Osteoblast (primary cell): ENCODE results near the gene SH3D21. TPM values are rescaled to one million over a fixed set of nuclear protein-coding genes. Genes with fewer than 3 reads are reported as not detected.
A peak's percentile ranks its signal among the peaks of the same experiment; 100 is the strongest.

Source experiments
- DNase-seq: peaks from one replicate; pipeline ENCODE4 v3.0.0; 2011; ENCODE audit warnings: low spot score, mixed read lengths; ENCODE audit not compliant: insufficient read length; ENCODE audit errors: missing footprints
- H2AFZ ChIP-seq: 2 replicates; pipeline ENCODE4 v1.6.0; 2011; ENCODE audit warnings: mild to moderate bottlenecking, low read length
- H3K27ac ChIP-seq: 2 replicates; pipeline ENCODE4 v1.5.1; 2011; ENCODE audit warnings: mild to moderate bottlenecking, low read depth, low read length, moderate library complexity
- H3K27me3 ChIP-seq: 2 replicates; pipeline ENCODE4 v1.6.0; 2012; ENCODE audit warnings: mild to moderate bottlenecking, control low read depth, inconsistent platforms, low read length, moderate library complexity; ENCODE audit not compliant: insufficient read depth
- H3K36me3 ChIP-seq: 2 replicates; pipeline ENCODE4 v1.5.1; 2011; ENCODE audit warnings: mild to moderate bottlenecking, low read length, control low read depth, moderate library complexity; ENCODE audit not compliant: insufficient read depth
- H3K4me1 ChIP-seq: 2 replicates; pipeline ENCODE4 v1.5.1; 2011; ENCODE audit warnings: mild to moderate bottlenecking, low read length, control low read depth, moderate library complexity; ENCODE audit not compliant: insufficient read depth
- H3K4me2 ChIP-seq: 2 replicates; pipeline ENCODE4 v1.6.0; 2011; ENCODE audit warnings: mild to moderate bottlenecking, low read length; ENCODE audit not compliant: insufficient read depth
- H3K4me3 ChIP-seq: fragments of 200-600 bp; sonication (generic); 3 replicates; pipeline ENCODE4 v1.5.1; 2012; ENCODE audit warnings: mild to moderate bottlenecking, low read length, inconsistent platforms; ENCODE audit not compliant: insufficient read depth
- H3K79me2 ChIP-seq: 2 replicates; pipeline ENCODE4 v1.6.0; 2012; ENCODE audit warnings: mild to moderate bottlenecking, low read length, control low read depth, inconsistent platforms; ENCODE audit not compliant: insufficient read depth
- H3K9me3 ChIP-seq: 2 replicates; pipeline ENCODE4 v1.5.1; 2011; ENCODE audit warnings: low read depth, low read length, control low read depth
- H4K20me1 ChIP-seq: 2 replicates; pipeline ENCODE4 v1.6.0; 2012; ENCODE audit warnings: mild to moderate bottlenecking, low read length, control low read depth; ENCODE audit not compliant: insufficient read depth
- total RNA-seq: library from RNA; depleted of rRNA; stranded (reverse); fragments of >200 nt; gene quantifications from 2 replicates; pipeline ENCODE4 v1.2.3, GENCODE V29; 2012
- TF ChIP-seq, protein P1 (sequence below): IDR thresholded peaks from 2 replicates; pipeline ENCODE4 v1.5.1; 2011; ENCODE audit warnings: mild to moderate bottlenecking, low read depth, low read length, moderate library complexity; ENCODE audit errors: extremely low read depth

Gene SH3D21
- total RNA-seq, 1 donor: 2.2 TPM

DNA sequence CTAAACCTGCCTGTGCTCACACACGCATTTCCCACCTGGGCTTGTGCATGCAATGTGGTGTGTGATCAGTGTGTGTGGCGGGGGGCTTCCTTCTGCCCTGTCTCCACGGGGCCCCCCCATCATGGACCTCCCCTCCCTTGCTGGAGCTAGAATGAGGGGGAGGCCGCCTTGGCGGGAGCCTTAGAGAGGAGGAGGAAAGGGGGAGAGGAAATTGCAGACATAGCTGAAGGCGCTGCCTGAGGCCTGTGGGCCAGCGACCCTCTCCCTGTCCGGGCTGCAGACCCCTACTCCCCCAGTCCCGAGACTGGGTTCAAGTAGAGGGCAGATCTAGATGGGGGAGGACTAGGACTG is 18.2 kb downstream of the SH3D21 start:
- no peak overlapping the region for H3K4me3 ChIP-seq
- TF ChIP-seq, protein P1, sequence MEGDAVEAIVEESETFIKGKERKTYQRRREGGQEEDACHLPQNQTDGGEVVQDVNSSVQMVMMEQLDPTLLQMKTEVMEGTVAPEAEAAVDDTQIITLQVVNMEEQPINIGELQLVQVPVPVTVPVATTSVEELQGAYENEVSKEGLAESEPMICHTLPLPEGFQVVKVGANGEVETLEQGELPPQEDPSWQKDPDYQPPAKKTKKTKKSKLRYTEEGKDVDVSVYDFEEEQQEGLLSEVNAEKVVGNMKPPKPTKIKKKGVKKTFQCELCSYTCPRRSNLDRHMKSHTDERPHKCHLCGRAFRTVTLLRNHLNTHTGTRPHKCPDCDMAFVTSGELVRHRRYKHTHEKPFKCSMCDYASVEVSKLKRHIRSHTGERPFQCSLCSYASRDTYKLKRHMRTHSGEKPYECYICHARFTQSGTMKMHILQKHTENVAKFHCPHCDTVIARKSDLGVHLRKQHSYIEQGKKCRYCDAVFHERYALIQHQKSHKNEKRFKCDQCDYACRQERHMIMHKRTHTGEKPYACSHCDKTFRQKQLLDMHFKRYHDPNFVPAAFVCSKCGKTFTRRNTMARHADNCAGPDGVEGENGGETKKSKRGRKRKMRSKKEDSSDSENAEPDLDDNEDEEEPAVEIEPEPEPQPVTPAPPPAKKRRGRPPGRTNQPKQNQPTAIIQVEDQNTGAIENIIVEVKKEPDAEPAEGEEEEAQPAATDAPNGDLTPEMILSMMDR: no peak
- H3K27me3 ChIP-seq: no peaks in the 10 kb centered on the region
- H3K36me3 ChIP-seq: peaks cover 8% of the 10 kb centered on the region
- no peak overlapping the region for H2AFZ ChIP-seq
- H3K9me3 ChIP-seq: no peaks in the 10 kb centered on the region
- peaks cover 8% of the 10 kb centered on the region for H4K20me1 ChIP-seq
- no peak for DNase-seq
- H3K79me2 ChIP-seq: peaks cover 10% of the 10 kb centered on the region
- no peak overlapping the region for H3K4me2 ChIP-seq
- peaks cover 16% of the 10 kb centered on the region for H3K4me1 ChIP-seq
- H3K27ac ChIP-seq: no peak overlapping the region

DNA sequence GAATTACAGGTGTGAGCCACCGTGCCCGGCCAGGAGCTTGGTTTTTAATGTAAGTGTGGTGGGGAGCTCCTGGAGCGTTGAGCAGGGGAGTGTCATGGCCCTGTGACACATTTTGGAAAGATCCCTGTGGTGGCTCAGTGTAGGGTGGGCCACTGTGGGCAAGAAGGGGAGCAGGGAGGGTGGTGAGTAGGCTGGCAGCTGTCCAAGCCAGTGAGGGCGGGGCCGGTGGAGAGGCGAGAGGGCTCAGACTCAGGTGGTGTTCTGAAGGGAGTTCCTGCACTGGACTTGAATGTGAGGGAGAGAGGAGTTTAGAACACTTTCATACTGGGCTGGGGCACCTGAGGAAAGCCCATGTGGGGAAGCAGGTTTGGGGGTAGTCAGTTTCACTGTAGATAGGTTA is 20.3 kb downstream of the SH3D21 start:
- TF ChIP-seq, protein P1: no peak
- Histone ChIP-seq H3K36me3 (peaks cover 6% of the 10 kb centered on the region), H3K79me2 (peaks cover 9% of the 10 kb centered on the region), H3K4me3 (no peak overlapping the region), H3K4me1 (peaks cover 12% of the 10 kb centered on the region), H3K4me2 (no peak overlapping the region), H3K9me3 (no peaks in the 10 kb centered on the region), H2AFZ (no peak overlapping the region), H3K27ac (no peak overlapping the region), H3K27me3 (no peaks in the 10 kb centered on the region), H4K20me1 (peaks cover 7% of the 10 kb centered on the region)
- DNase-seq: no peak

DNA sequence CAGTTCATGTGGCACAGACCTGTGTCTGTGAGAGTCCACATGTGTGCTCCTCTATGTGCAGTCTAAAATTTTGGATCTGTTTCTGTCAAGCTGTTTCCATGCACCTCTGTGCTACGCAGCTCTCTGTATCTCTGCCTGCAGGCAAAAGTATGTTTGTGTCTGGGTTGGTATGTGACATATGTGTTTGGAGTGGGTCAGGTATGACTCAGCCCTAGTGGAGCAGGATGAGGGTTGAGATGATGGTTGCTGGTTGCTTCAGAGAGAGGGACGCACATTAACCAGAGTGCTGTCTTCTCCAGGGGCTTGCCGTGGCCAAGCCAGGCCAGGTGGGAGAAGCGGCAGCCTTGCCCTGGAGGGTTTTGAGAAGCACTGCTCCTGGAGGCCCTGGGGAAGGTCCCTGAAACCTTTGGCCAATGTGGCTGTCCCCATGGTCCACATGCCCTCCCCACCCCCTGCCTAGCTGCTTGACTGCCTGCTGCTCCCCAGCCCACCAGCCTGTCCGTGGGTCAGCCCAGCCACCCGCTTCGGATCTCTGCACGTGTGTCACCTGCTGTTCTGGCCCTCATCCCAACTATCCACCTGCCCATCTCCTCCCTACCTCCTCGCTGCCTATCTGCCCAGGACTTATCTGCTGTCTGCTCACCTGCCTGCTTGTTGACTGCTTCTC is 21.4 kb downstream of the SH3D21 start:
- no peak overlapping the region for H3K4me2 ChIP-seq
- H3K9me3 ChIP-seq: no peaks in the 10 kb centered on the region
- no peaks in the 10 kb centered on the region for H4K20me1 ChIP-seq
- peaks cover 4% of the 10 kb centered on the region for H3K4me1 ChIP-seq
- no peaks in the 10 kb centered on the region for H3K79me2 ChIP-seq
- H3K27me3 ChIP-seq: no peaks in the 10 kb centered on the region
- H3K36me3 ChIP-seq: no peaks in the 10 kb centered on the region
- TF ChIP-seq, protein P1: no peak
- no peak overlapping the region for H2AFZ ChIP-seq
- no peak overlapping the region for H3K4me3 ChIP-seq
- no peak overlapping the region for H3K27ac ChIP-seq
- DNase-seq: peak; percentile 89

DNA sequence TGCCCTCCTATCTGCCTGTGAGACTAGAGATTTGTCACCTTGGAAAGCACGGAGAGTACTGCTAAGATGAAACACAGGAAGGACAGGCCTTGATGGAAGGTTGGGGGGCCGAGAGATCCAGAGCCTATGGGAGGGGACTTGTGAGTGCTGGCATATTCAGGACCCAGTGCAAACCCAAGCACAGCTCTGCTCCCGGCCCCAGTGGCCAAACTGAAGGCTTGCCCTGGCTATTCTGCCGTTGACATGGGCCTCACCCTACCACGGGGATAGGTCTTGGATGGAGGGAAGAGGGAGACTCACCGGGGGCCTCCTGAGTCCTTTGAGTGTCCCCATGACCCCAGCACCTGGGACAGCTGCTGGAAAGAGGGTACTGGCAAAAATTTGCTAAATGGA is 21.9 kb downstream of the SH3D21 start:
- Histone ChIP-seq H3K36me3 (no peaks in the 10 kb centered on the region), H4K20me1 (no peaks in the 10 kb centered on the region), H2AFZ (no peak overlapping the region), H3K79me2 (no peaks in the 10 kb centered on the region), H3K4me1 (peaks cover 4% of the 10 kb centered on the region), H3K27ac (no peak overlapping the region), H3K4me2 (no peak overlapping the region), H3K4me3 (no peak overlapping the region), H3K9me3 (no peaks in the 10 kb centered on the region), H3K27me3 (no peaks in the 10 kb centered on the region)
- DNase-seq: peak; percentile 50
- TF ChIP-seq, protein P1: no peak
